ENCODE results near the gene KLK6.

KLK6 gene

GRCh38 chr19:50959731-50960500 is 9.5 kb downstream of the KLK6 start:
- in situ Hi-C loops (cut with MboI; ENCODE audit: low sequenced_read_pairs): no loop called here

GRCh38 chr19:50957587-50957986 is 11.8 kb downstream of the KLK6 start:
- in situ Hi-C loops (cut with MboI; ENCODE audit: low sequenced_read_pairs): no loop called here

DNA sequence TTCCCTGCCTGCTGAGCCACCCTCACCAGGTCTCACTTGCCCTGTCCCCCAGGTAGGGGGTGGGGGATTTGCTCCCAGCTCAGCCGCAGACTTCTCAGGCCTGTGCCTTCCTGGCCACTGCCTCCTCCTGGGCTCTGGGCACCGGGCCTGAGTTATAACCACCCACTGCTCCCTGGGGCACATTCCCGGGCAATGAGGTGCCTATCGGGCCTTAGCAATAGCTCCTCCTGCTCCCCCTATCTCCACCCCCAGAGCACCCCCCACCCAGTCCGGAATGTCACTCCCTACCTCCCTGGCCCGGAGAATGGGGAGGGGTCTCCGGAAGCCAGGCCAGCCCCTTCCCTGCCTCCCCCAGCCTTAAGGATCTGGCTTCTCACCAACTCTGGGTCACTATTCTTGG is 16.5 kb downstream of the KLK6 start, which contains the start of gene KLK5:
Gene KLK5, minus strand, starts transcription at position 129 of the 400 bp plus-strand sequence. CDS start 381 bp downstream, outside the sequence.
- in situ Hi-C loops (cut with MboI; ENCODE audit: low sequenced_read_pairs): no loop called here

- in situ Hi-C loops (cut with MboI; ENCODE audit: low sequenced_read_pairs): no loop called here
These were observed 19.5 kb downstream of the KLK6 start for GRCh38 chr19:50949861-50950260.

GRCh38 chr19:50947123-50947522 is 22.3 kb downstream of the KLK6 start:
- in situ Hi-C loops (cut with MboI; ENCODE audit: low sequenced_read_pairs): no loop called here

- in situ Hi-C loops (cut with MboI; ENCODE audit: low sequenced_read_pairs): no loop called here
These were observed 24.6 kb downstream of the KLK6 start for GRCh38 chr19:50944795-50945194.

DNA sequence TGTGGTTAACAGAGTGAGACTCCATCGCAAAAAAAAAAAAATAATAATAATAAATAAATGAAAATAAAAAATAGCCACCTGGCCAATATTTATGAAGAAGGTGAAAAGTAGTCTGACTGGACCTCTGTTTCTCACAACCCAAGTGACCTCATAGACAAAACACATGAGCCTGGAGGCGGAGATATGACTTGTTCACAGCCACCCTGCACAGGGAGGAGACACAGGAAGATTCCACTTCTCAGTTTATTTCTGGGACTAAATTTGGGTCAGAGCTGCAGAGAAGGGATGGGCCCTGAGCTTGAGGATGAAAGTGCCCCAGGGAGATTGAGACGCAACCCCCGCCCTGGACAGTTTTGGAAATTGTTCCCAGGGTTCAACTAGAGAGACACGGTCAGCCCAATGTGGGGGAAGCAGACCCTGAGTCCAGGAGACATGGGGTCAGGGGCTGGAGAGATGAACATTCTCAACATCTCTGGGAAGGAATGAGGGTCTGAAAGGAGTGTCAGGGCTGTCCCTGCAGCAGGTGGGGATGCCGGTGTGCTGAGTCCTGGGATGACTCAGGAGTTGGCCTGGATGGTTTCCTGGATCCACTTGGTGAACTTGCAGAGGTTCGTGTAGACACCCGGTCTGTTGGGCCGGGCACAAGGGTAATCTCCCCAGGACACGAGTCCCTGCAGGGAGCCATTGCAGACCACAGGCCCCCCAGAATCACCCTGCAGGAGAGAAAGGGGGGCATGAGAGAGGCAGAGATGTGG is 26.1 kb downstream of the KLK6 start:
- in situ Hi-C loops (cut with MboI; ENCODE audit: low sequenced_read_pairs): no loop called here

- in situ Hi-C loops (cut with MboI; ENCODE audit: low sequenced_read_pairs): no loop called here
These were observed 29.8 kb downstream of the KLK6 start for GRCh38 chr19:50939596-50939995.

DNA sequence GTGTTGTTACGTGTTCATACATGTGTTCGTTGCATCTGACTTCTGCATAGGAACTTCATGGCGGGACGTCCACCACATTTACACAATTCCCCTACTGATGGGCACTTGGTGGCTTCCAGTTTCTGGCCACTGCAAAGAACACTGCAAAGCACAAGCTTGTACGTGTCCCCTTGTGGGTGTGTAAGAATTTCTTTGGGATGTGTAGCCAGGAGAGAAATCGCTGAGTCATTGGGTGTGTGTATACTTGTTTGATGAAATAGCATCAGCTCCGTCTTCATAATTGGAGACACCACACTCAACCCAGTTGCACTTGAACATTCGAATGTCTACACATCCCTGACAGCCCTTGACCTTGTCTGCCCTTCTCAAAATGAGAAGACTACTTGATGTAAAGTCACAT is 35.8 kb downstream of the KLK6 start:
- in situ Hi-C loops (cut with MboI; ENCODE audit: low sequenced_read_pairs): no loop called here

DNA sequence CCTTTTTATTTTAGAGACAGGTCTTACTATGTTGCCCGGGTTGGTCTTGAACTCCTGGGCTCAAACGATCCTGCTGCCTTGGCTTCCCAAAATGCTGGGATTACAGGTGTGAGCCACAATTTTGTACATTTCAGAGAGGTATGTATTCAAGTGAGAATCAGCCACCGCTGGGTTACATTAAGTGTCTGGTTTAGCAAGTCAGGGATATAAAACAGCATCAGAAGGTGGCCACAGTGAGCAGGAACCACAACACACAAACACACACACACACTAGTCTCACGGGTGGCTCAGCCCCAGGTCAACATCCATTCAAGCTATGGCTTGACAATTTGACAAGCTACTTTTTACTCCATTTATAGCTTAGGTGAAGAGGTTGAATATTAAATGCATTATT is 36.7 kb downstream of the KLK6 start:
- in situ Hi-C loops (cut with MboI; ENCODE audit: low sequenced_read_pairs): no loop called here

GRCh38 chr19:50932018-50932689 is 37.2 kb downstream of the KLK6 start:
- in situ Hi-C loops (cut with MboI; ENCODE audit: low sequenced_read_pairs): no loop called here

DNA sequence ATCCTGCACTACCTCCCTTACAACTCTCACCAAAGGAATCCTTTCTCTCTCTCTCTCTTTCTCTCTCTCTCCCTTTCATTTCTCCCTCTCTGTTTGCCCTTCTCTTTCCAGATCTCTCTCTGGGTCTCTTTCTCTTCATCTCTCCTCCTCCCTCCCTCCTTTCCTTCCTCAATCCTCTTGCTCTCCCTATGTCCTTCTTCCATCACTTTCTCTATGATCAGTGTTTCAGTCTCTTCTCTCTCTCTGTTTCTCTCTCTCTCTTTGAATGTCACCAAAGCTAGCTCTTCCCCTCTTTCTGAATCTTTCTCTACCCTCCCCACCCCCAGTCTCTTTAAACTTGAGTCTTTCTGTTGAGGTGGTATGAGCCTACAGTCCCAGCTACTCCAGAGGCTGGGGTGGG is 38.4 kb downstream of the KLK6 start:
- in situ Hi-C loops (cut with MboI; ENCODE audit: low sequenced_read_pairs): no loop called here

GRCh38 chr19:50928831-50929230 is 40.6 kb downstream of the KLK6 start:
- in situ Hi-C loops (cut with MboI; ENCODE audit: low sequenced_read_pairs): no loop called here

- in situ Hi-C loops (cut with MboI; ENCODE audit: low sequenced_read_pairs): no loop called here
These were observed 43.2 kb downstream of the KLK6 start for GRCh38 chr19:50926144-50926543.

DNA sequence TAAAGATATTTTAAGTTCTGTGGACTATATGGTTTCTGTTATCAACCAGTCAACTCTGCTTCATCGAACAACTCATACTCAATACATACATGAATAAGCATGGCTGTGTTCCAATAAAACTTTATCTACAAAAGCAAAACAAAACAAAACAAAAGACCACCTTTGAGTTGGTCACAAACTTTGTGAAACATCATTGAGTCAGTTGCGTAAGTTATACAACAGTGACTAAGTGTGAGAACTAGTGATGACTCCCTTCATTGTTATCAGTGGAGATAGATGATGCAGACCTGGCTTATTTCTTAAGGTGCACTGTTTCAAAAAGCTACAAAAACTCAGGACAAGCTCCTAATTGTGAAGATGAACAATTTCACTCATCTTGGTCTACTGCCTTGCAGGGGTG is 43.7 kb downstream of the KLK6 start:
- in situ Hi-C loops (cut with MboI; ENCODE audit: low sequenced_read_pairs): no loop called here

- in situ Hi-C loops (cut with MboI; ENCODE audit: low sequenced_read_pairs): no loop called here
These were observed 44.8 kb downstream of the KLK6 start for GRCh38 chr19:50924586-50924985.

GRCh38 chr19:50922317-50922853 is 47.0 kb downstream of the KLK6 start:
- in situ Hi-C loops (cut with MboI; ENCODE audit: low sequenced_read_pairs): no loop called here

DNA sequence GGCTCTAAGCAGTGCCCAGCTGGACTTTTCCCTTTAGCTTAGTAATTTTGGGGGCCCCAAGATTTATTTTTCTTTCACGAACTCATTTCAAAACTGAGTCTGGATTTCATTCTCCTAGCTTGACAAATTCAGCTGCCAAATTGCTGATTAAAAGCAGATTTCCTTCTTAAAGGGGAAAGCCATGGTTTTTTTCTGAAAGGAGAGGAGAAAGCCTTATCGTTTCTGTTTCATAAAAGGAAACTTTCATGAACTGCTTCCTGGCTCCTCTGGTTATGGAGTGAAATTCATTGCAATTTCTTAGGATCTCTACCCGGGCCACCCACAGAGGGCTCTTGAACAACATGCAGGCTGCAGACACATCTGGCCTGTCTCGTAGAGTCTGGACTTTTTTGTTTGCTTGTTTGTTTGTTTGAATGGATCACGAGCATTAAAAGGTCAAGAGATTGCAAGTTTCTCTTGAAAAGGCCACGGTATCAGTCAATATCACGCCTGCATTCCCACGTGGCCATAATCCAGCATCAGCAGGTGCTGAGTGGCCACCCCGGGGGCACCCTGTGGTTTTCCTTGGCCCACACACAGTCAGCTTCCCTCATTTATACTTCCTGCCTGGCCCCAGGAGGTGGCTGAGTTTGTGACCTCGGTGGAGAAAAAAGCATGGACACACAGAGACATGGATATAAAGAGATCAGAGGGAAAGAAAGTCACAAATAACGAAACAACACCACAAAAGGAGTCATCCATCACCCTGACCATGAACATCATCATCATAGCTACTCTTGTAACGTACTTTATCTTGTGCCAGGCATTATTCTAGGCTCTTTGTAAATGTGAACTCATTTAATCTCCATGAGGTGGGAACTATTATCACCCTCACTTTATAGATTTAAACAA is 47.7 kb downstream of the KLK6 start:
- in situ Hi-C loops (cut with MboI; ENCODE audit: low sequenced_read_pairs): no loop called here

DNA sequence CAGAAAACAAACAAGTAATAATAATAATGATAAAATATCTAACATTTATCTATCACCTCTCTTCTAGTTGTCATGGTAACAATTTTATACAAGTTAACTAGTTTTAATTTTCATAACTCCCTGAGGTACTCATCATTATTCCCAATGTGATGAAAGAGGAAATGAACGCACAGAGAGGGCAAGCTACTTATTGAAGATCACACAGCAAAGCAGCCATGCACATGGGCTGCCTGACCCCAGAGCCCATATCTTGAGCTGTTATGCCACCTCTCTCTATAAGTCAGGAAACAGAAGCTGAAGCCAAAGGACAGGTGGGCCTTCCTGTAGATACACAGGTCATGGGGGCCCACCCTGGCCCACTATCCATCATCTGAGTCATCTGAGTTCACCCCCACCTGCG is 53.3 kb downstream of the KLK6 start:
- in situ Hi-C loops (cut with MboI; ENCODE audit: low sequenced_read_pairs): no loop called here
